Hematopoietic multipotent progenitor cell treated with erythropoietin and hydrocortisone succinate and interleukin-3 and kit ligand, for 17 days (in vitro differentiated cells): Measurements from ENCODE around the gene TM9SF4.

ENCODE experiments used
- DNase-seq: peaks from one replicate; pipeline ENCODE4 v3.0.0-alpha.2; 2015; ENCODE audit warnings: low spot score

The TM9SF4 gene

GRCh38 chr20:32207626-32208498, 98.3 kb downstream of the TM9SF4 start, which contains the start of the genes PLAGL2 and POFUT1:
PLAGL2 (minus strand) TSS chr20:32207743; CDS start chr20:32202178, 5,565 bp downstream.
POFUT1 (plus strand) TSS chr20:32207880; CDS start chr20:32207942, 62 bp downstream.
- DNase-seq, result peak; percentile 89

GRCh38 chr20:32208499-32209154, 99.1 kb downstream of the TM9SF4 start:
- no peak for DNase-seq

DNA sequence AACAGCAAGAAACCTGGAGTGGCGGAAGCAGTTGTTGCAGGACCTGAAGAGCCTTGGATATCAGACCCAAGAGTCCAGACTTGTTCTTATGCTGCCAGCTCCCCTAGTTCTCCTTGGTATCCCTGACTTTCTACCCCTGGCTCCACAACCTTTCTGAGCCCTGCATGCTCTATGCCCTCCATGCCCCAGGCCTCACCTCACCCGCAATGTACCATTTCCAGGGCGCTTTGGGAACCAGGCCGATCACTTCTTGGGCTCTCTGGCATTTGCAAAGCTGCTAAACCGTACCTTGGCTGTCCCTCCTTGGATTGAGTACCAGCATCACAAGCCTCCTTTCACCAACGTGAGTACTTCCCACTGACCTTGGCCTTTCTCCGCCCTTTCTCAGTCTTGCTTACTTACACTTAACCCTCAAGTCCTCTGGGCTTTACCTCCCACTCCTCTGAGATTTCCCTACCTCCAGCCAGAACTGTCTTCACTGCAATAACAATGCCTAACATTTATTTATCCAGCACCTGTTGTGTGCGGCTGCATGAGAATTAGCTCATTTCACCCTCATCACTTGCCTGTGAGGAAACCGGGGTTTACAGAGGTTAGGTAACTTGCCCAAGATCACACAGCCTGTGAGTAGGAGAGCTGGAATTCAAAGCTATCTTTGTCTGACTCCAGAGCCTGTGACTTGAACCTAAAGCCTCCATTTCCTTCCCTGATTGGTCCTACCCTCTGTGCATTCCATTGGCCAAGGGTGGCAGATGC, 100.5 kb downstream of the TM9SF4 start:
- DNase-seq, result no peak

- DNase-seq, result no peak
These were observed 104.4 kb downstream of the TM9SF4 start for GRCh38 chr20:32213870-32214269.

- no peak for DNase-seq
These were observed 105.6 kb downstream of the TM9SF4 start for GRCh38 chr20:32215147-32215546.

DNA sequence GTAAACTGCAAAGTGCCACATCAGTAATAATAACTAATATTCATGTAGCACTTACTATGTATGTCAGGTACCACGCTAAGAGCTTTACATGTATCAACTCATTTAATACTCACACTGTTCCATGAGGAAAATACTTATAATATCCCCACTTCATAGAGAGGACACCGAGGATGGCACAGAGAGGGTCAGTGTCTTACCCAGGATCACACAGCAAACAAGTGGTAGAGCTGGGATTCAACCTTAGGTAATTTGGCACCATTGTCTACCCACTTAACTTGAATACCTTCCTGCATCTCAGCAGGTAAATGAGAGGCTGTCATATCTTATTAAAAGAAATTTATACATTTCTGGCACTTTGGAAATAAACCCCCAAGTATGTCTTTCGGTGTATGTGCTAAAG, 106.2 kb downstream of the TM9SF4 start:
- no peak for DNase-seq

DNA sequence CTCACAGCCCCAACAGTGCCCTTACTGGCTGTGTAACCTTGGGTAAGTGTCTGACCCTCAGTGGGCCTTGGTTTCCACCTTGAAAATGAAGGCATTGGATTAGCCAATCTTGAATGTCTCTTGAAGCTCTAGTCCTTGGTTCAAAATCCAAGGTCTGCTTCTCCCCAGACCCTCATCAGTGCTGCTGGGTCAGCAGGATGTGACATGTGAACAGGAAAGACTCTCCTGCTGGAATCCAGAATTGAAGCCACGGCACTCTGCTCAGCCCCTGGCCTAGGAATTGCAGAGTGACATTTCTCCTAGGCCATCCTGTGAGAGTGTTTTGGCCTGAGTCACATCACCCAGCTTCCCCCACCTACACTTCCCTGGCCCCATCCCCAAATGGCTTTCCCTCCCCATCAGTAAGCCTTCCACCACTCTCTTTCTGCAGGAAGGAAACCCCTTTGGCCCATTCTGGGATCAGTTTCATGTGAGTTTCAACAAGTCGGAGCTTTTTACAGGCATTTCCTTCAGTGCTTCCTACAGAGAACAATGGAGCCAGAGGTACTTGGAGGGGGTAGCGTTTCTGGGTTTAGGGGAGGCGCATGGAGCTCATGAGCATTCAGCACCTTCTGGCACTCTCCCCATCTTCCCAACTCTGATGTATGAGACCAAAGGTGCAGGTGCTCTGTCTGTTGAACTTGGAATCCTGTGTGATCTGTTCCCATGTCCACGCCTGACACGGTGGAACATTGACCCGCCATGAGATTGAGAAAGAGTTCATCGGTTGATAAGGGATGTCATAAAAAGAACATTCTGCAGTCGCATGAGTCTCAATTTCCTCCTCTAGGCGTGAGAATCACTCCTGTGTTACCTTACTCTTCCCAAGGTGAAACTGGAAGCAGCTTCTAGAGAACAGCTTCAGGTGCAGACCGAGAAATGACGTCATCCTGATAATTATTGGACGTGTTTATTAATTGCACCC, 106.9 kb downstream of the TM9SF4 start:
- DNase-seq, result no peak
